ENCODE measurements around the gene SNRNP200. TPM values are rescaled to one million over a fixed set of nuclear protein-coding genes. Genes with fewer than 3 reads are reported as not detected.
"Not testable (repeated sequence)": the region's sequence is repeated elsewhere in the genome, so short reads cannot be mapped to it uniquely, and the experiment has no call there.

The SNRNP200 gene
- total and polyA plus RNA-seq, 11 donors = 38.8 to 85.5 (median 66.6) TPM

DNA sequence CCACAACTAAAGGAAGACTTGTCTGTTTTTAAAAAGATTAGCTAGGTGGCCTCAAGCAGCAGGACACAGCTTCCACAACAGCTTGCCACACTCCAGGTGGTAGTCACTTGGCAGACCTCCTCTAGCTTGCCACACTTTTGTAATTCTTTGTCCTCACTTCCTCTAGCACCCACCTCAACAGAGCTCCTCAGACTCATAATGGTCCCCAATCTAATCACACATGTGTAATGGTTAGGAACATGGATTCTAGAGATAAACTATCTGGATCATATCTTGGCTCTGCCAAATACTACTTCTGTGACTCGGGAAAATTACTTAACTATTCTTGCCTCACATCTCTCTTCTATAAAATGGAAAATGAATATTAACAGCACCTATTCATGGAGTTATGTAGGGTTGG, 3.5 kb downstream of the SNRNP200 start:
- intact Hi-C loops (cut with DNase I) = loop anchor here in 6 of 10 donors (5.0 to 10.0 kb wide), 4 partner anchors 35 to 205 kb away; partner anchors contain the start of genes NEURL3 (in 4 of the 6), CIAO1 (in 2 of the 6) and TMEM127 (in 2 of the 6)
- Histone ChIP-seq H3K4me3 (no peak overlapping the region), H3K27ac (no peak overlapping the region), H3K4me1 (peaks cover 0 to 31% (median 19%) of the 10 kb centered on the region in 12 donors), H3K9me3 (no peaks in the 10 kb centered on the region), H3K27me3 (no peaks in the 10 kb centered on the region), H3K36me3 (peaks cover 4 to 78% (median 72%) of the 10 kb centered on the region in 9 donors)
- ATAC-seq = no peak
- TF ChIP-seq, protein P1, sequence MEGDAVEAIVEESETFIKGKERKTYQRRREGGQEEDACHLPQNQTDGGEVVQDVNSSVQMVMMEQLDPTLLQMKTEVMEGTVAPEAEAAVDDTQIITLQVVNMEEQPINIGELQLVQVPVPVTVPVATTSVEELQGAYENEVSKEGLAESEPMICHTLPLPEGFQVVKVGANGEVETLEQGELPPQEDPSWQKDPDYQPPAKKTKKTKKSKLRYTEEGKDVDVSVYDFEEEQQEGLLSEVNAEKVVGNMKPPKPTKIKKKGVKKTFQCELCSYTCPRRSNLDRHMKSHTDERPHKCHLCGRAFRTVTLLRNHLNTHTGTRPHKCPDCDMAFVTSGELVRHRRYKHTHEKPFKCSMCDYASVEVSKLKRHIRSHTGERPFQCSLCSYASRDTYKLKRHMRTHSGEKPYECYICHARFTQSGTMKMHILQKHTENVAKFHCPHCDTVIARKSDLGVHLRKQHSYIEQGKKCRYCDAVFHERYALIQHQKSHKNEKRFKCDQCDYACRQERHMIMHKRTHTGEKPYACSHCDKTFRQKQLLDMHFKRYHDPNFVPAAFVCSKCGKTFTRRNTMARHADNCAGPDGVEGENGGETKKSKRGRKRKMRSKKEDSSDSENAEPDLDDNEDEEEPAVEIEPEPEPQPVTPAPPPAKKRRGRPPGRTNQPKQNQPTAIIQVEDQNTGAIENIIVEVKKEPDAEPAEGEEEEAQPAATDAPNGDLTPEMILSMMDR (IDR thresholded peaks at IDR 0.05) = no peak
- TF ChIP-seq POLR2A (IDR thresholded peaks at IDR 0.05) = no peak
- WGBS, 4 donors = 56 to 72% (median 58%) methylated on average over 1 of the region's 1 CpG
- DNase-seq = no peak

GRCh38 chr2:96296925-96297324, 8.4 kb downstream of the SNRNP200 start:
- Histone ChIP-seq H3K36me3 (peaks cover 4 to 100% (median 100%) of the 10 kb centered on the region in 9 donors), H3K9me3 (no peaks in the 10 kb centered on the region), H3K27ac (no peak overlapping the region), H3K27me3 (no peaks in the 10 kb centered on the region), H3K4me3 (no peak overlapping the region), H3K4me1 (peaks cover 0 to 5% (median 0%) of the 10 kb centered on the region in 12 donors)
- intact Hi-C loops (cut with DNase I) = no loop called here
- DNase-seq (no peak), ATAC-seq (no peak)
- no peak for TF ChIP-seq POLR2A (IDR thresholded peaks at IDR 0.05)
- TF ChIP-seq, protein P1 (IDR thresholded peaks at IDR 0.05) = no peak
- 84 to 94% (median 88%) methylated on average over 5 of the region's 5 CpGs for WGBS, 4 donors

DNA sequence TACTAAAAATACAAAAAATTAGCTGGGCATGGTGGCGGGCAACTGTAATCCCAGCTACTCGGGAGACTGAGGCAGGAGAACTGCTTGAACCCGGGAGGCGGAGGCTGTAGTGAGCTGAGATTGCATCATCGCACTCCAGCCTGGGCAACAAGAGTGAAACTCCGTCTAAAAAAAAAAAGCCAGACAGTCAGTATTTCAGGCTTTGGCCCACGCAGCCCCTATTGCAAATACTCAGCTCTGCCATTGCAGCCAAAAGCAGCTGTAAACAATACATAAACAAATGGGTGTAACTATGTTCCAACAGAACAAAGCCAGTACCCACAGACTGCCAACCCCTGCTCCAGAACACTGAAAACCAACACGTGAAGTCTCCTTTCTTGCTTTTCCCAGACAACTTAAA, 11.1 kb downstream of the SNRNP200 start:
- 91 to 93% (median 91%) methylated on average over 8 of the region's 8 CpGs for WGBS, 4 donors
- H3K4me1 ChIP-seq; intact Hi-C loops (cut with DNase I); DNase-seq; H3K27ac ChIP-seq; H3K4me3 ChIP-seq; H3K9me3 ChIP-seq; H3K27me3 ChIP-seq; ATAC-seq: not testable (repeated sequence)
- H3K36me3 ChIP-seq = peaks cover 4 to 100% (median 100%) of the 10 kb centered on the region in 9 donors

- WGBS, 4 donors = 86 to 93% (median 90%) methylated on average over 3 to 5 of the region's 5 CpGs
- no peak overlapping the region for H3K27ac ChIP-seq
- no peak for TF ChIP-seq POLR2A (IDR thresholded peaks at IDR 0.05)
- TF ChIP-seq, protein P1 (IDR thresholded peaks at IDR 0.05) = no peak
- ATAC-seq = no peak
- peaks cover 0 to 100% (median 100%) of the 10 kb centered on the region in 9 donors for H3K36me3 ChIP-seq
- no peaks in the 10 kb centered on the region for H3K27me3 ChIP-seq
- no peak for DNase-seq
- no peak overlapping the region for H3K4me3 ChIP-seq
- intact Hi-C loops (cut with DNase I) = no loop called here
- H3K4me1 ChIP-seq = no peaks in the 10 kb centered on the region
- no peaks in the 10 kb centered on the region for H3K9me3 ChIP-seq
These were observed 13.6 kb downstream of the SNRNP200 start for GRCh38 chr2:96291751-96292150.

DNA sequence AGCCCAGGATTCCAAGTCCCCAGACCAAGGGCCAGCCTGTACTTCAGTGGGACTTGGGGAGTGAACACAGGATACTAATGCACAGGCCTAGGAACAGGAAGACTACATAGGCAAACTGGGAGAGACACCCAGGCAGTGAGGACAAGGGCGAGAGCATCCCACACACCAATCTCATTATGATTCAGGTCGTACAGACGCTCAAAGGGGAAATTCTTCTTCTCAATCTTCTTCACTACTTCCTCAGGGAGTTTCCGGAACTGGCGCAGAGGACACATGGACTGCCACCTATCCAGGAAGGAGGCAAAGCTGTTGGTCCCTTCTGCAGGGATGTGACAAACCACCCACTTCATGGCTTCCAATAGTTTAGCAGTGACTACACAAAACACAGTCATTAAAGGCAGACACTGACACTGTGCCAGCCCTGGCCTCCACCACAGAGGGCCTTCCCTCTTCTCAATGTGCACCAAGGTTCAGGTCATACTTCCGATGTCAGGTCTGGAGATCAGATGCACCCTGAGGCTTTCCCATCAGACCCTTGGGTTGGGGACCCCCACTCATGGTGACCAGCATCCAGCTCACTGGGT, 18.0 kb downstream of the SNRNP200 start:
- Histone ChIP-seq H3K9me3 (no peaks in the 10 kb centered on the region), H3K4me3 (no peak overlapping the region), H3K36me3 (peaks cover 0 to 100% (median 100%) of the 10 kb centered on the region in 9 donors), H3K4me1 (no peaks in the 10 kb centered on the region), H3K27me3 (no peaks in the 10 kb centered on the region), H3K27ac (no peak overlapping the region)
- ATAC-seq = no peak
- TF ChIP-seq, protein P1 (IDR thresholded peaks at IDR 0.05) = no peak
- no peak for TF ChIP-seq POLR2A (IDR thresholded peaks at IDR 0.05)
- 79 to 88% (median 86%) methylated on average over 6 of the region's 6 CpGs for WGBS, 4 donors
- DNase-seq = no peak
- intact Hi-C loops (cut with DNase I) = no loop called here
